ENCODE measurements around the gene ING1.

ING1 gene

DNA sequence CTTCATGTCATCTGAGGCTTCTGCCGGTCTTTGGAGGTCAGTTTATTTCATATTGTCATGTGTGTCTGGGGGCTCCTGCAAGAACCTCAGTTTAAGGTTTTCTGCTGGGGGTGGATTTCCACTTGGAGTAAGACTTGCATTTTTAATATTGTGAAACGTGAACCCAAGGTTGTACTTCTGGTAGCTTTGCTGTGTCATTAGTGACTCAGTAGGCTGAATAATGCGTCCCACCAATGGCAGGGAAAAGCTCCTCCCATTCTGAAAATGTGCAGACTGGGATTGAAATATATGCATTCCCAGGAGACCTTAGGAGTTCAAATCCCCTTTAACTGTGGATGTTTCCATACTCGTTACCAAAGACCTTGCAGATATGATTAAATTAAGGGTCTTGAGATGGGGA is 46.2 kb downstream of the ING1 start:
- H3K9me3 ChIP-seq (ENCODE audit: control insufficient read depth, insufficient read depth, low read length): no peaks in the 10 kb centered on the region
- H3K4me1 ChIP-seq (ENCODE audit: insufficient read depth, low read length): peaks cover 9% of the 10 kb centered on the region

DNA sequence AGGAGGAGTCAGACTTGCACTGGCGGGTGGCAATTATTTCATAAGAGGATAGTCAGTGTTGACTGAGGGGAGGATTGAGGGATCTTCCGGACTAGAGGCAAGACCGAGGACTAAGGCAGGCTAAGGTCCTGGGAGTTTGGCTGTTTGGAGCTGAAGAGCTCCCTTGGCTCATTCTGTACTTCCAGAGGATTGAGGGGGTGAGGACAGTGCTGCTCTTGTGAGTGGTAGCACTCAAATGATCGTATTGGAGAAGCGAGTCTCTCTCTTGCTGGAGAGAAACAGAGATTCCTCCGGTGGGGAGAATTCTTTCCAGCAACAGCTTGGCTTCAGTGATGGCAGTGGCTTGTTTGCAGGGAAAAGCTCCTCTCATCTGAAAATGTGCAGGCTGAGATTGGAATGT is 47.1 kb downstream of the ING1 start:
- no peak overlapping the region for H3K9ac ChIP-seq (ENCODE audit: low read depth, low read length)
- H3K36me3 ChIP-seq (ENCODE audit: insufficient read depth, low read length): no peaks in the 10 kb centered on the region
- peaks cover 9% of the 10 kb centered on the region for H3K4me1 ChIP-seq (ENCODE audit: insufficient read depth, low read length)
- H3K9me3 ChIP-seq (ENCODE audit: control insufficient read depth, insufficient read depth, low read length): no peaks in the 10 kb centered on the region

More for the DNA sequence above, 46.2 kb downstream of the ING1 start:
- H3K36me3 ChIP-seq (ENCODE audit: insufficient read depth, low read length): no peaks in the 10 kb centered on the region
- no peak overlapping the region for H3K9ac ChIP-seq (ENCODE audit: low read depth, low read length)

DNA sequence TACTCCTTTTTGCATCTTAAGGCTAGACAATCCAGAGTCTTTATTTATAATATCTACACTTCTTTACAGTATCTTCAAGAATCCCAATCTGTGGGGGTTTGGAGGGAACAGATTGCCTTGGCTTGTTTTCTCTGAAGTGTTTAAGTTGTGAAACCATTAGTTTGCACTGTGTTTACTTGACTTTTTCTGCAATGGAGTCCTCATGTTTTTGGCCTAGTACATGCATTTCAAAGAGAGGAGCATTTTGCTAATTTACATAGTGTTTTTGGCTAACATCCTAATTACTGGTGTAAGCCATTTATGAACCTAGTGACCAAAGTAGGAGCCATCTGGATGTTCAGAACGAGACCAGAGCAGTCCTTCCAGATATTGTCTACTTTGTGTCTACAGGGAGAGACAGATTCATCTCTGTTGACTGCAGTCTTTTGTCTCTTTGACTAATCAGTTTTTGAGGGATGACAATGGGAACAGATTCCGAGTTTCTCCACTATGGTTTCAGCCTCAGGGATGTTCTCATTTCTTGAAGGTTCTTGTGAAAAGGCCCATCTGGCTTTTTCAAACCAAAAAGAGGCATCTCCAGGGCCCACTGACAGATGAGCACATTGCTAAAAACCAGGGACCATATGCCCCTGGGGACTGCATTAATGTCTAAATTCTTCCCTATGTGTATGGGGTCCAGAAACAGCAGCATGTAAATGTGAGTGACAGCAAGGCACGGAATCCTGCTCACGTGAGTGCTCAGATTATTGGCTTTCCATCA is 53.4 kb downstream of the ING1 start:
- Histone ChIP-seq H3K9ac (ENCODE audit: low read depth, low read length) (no peak overlapping the region), H3K36me3 (ENCODE audit: insufficient read depth, low read length) (no peaks in the 10 kb centered on the region), H3K4me1 (ENCODE audit: insufficient read depth, low read length) (no peaks in the 10 kb centered on the region), H3K9me3 (ENCODE audit: control insufficient read depth, insufficient read depth, low read length) (no peaks in the 10 kb centered on the region)

DNA sequence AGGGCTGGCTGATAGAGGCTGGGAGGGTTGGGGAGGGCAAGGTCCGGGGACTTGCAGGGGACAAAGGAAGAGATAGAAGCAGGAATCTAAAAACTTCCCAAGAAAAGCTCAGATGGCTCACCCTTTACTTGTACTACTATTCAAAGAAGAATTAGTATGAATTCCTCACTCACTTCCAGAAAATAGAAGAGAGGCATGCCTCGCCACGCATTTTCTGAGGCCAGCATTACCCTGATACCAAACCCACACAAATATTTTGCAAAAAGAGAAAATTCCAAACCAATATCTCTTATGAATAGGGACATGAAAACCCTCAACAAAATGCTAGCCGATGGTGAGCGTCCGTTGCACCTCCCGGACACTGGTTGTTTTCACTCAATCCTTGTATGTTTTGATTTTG is 54.0 kb downstream of the ING1 start:
- Histone ChIP-seq H3K9ac (ENCODE audit: low read depth, low read length) (no peak overlapping the region), H3K9me3 (ENCODE audit: control insufficient read depth, insufficient read depth, low read length) (no peaks in the 10 kb centered on the region), H3K36me3 (ENCODE audit: insufficient read depth, low read length) (no peaks in the 10 kb centered on the region), H3K4me1 (ENCODE audit: insufficient read depth, low read length) (no peaks in the 10 kb centered on the region)

DNA sequence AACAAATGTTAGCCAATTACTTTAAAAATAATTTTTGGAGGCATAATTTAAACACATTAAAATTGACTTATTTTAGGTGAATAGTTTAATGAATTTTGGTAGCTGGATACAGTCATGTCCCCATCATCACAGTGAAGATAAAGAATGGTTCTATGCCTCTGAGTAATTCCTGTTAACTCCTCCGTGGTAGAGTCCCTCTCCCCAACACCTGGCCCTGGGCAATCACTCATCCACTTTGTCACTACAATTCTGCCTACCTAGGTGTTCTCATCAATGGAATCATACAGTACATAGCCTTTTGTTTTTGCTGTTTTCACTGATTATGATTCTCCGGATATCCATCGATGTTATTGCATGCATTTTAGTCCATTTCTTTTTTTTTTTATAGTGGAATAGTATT is 55.6 kb downstream of the ING1 start:
- Histone ChIP-seq H3K36me3 (ENCODE audit: insufficient read depth, low read length) (no peaks in the 10 kb centered on the region), H3K9ac (ENCODE audit: low read depth, low read length) (no peak overlapping the region), H3K4me1 (ENCODE audit: insufficient read depth, low read length) (no peaks in the 10 kb centered on the region), H3K9me3 (ENCODE audit: control insufficient read depth, insufficient read depth, low read length) (no peaks in the 10 kb centered on the region)

DNA sequence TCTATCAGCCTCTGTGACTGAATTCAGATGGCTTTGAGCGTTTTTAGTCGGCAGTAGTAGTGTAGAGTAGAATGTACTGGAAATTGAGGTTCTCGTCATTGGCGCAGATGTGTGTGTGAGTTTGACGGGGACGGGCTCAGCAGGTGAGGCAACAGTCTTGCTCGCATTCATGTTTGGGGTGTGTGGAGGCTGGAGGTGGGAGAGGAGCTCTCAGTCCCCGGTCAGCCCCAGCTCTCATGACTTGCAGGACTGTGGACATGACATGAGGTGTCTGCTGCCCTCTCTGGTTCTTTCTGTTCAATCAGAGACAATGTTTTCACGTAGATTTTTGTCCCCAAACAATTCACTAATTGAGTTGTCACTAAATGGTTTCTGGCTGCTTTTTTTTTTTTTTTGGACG is 57.2 kb downstream of the ING1 start:
- Histone ChIP-seq H3K9me3 (ENCODE audit: control insufficient read depth, insufficient read depth, low read length) (no peaks in the 10 kb centered on the region), H3K36me3 (ENCODE audit: insufficient read depth, low read length) (no peaks in the 10 kb centered on the region), H3K9ac (ENCODE audit: low read depth, low read length) (no peak overlapping the region), H3K4me1 (ENCODE audit: insufficient read depth, low read length) (no peaks in the 10 kb centered on the region)

DNA sequence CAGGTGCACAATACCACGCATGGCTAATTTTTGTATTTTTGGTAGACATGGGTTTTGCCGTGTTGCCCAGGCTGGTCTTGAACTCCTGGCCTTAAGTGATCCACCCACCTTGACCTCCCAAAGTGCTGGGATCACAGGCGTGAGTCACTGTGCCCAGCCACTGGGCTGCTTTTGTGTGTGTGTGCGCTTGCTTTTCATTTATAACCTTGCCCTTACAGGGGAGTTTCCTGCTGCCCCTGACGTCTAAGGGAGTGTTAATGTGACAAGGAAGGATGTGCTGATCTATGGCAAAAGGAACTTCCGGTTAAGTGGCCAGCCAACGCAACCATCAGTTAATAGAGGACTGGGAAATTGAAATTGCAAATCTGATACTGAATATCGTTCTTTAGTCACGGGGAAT is 57.7 kb downstream of the ING1 start:
- Histone ChIP-seq H3K36me3 (ENCODE audit: insufficient read depth, low read length) (no peaks in the 10 kb centered on the region), H3K9me3 (ENCODE audit: control insufficient read depth, insufficient read depth, low read length) (no peaks in the 10 kb centered on the region), H3K9ac (ENCODE audit: low read depth, low read length) (no peak overlapping the region), H3K4me1 (ENCODE audit: insufficient read depth, low read length) (no peaks in the 10 kb centered on the region)

DNA sequence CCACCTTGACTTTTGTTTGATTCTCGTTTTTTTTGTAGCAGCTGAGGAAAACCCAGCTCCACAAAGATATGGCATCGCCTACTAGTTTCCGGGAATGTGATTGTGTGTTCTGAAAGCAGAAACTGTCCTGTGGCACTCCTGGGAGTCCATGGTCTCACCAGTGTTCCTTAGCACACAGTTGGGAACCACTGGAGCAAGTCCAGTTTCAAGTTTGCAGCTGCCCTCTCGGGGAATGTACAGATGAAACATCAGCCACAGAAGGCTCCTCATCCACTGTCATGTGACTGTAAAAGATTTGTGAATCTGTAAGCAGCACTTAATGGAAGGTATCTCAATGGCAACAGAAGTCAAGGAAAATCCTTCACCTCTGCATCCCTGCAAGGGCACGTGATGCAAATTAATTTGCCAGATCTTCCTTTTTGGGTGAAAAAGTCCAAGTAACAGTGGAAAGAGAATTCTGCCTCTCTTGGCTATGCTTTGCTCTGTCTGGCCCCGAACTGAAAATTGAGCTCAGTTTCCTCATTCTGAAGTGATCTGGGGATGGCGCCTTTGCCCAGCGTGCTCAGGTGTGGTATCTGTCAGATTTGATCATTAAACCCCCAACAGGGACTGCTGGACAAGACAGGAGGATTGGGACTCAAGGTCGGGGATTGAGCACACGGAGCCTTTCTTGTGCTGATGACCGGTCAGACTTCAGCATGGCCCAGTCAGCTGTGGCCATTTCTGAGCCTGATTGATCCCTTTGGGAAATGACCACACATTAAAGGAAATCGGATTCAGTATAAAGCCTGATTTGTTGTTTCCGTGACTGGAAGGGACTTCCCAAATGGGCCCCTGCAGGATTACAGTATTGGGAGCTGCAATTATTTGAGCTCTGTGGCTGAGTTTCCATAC is 58.8 kb downstream of the ING1 start:
- Histone ChIP-seq H3K4me1 (ENCODE audit: insufficient read depth, low read length) (no peaks in the 10 kb centered on the region), H3K9me3 (ENCODE audit: control insufficient read depth, insufficient read depth, low read length) (no peaks in the 10 kb centered on the region), H3K9ac (ENCODE audit: low read depth, low read length) (no peak overlapping the region), H3K36me3 (ENCODE audit: insufficient read depth, low read length) (no peaks in the 10 kb centered on the region; the same call in 1 of the 2 replicates)

All from ES-I3 (cell line).